ENCODE results near the gene COL13A1. TPM values are rescaled to one million over a fixed set of nuclear protein-coding genes. Genes with fewer than 3 reads are reported as not detected.
A peak's percentile ranks its signal among the peaks of the same experiment; 100 is the strongest.

Gene COL13A1
- total and polyA plus RNA-seq, 5 experiments from 2014 or later = not detected

GRCh38 chr10:69907517-69907916 lies 105.8 kb downstream of the COL13A1 start:
- Mint-ChIP-seq H3K36me3 (no peaks in the 10 kb centered on the region), H3K9me3 (no peaks in the 10 kb centered on the region), H3K4me3 (no peak overlapping the region), H3K4me1 (no peaks in the 10 kb centered on the region), H3K27ac (no peak overlapping the region), H3K27me3 (peaks cover 0 to 8% (median 0%) of the 10 kb centered on the region in 5 donors)
- ATAC-seq (no peak), DNase-seq (no peak)
- POLR2A ChIA-PET = no interaction called here

GRCh38 chr10:69908124-69908523 lies 106.4 kb downstream of the COL13A1 start:
- Mint-ChIP-seq H3K36me3 (no peaks in the 10 kb centered on the region), H3K9me3 (no peaks in the 10 kb centered on the region), H3K27ac (no peak overlapping the region), H3K4me1 (no peaks in the 10 kb centered on the region), H3K27me3 (peaks cover 0 to 8% (median under 1%) of the 10 kb centered on the region in 5 donors), H3K4me3 (no peak overlapping the region)
- no peak for ATAC-seq
- POLR2A ChIA-PET = no interaction called here
- DNase-seq = no peak

DNA sequence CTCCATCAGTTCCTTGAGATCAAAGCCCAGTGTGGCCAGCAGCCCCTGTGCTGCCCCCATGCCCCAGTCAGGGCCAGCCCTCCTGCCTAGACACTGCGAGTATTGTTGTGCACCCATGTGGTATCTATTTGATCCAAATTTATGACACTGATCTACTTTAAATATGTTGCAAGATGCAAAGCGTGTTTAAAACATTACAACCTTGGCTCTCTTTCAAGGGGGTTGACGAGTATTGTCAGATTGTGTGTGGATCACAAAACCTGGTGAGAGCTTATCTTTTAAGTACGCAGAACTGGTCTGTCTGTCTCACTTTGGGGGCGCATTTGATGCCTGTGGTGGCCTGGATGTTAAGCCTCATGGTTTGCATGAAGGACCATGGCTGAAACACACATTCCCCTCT lies 108.9 kb downstream of the COL13A1 start:
- ATAC-seq (no peak), DNase-seq (no peak)
- H3K4me3 Mint-ChIP-seq = no peak overlapping the region
- peaks cover 0 to 20% (median 3%) of the 10 kb centered on the region in 5 donors for H3K27me3 Mint-ChIP-seq
- POLR2A ChIA-PET = no interaction called here
- H3K27ac Mint-ChIP-seq = no peak overlapping the region
- H3K4me1 Mint-ChIP-seq = no peaks in the 10 kb centered on the region
- H3K36me3 Mint-ChIP-seq = no peaks in the 10 kb centered on the region
- H3K9me3 Mint-ChIP-seq = no peaks in the 10 kb centered on the region

DNA sequence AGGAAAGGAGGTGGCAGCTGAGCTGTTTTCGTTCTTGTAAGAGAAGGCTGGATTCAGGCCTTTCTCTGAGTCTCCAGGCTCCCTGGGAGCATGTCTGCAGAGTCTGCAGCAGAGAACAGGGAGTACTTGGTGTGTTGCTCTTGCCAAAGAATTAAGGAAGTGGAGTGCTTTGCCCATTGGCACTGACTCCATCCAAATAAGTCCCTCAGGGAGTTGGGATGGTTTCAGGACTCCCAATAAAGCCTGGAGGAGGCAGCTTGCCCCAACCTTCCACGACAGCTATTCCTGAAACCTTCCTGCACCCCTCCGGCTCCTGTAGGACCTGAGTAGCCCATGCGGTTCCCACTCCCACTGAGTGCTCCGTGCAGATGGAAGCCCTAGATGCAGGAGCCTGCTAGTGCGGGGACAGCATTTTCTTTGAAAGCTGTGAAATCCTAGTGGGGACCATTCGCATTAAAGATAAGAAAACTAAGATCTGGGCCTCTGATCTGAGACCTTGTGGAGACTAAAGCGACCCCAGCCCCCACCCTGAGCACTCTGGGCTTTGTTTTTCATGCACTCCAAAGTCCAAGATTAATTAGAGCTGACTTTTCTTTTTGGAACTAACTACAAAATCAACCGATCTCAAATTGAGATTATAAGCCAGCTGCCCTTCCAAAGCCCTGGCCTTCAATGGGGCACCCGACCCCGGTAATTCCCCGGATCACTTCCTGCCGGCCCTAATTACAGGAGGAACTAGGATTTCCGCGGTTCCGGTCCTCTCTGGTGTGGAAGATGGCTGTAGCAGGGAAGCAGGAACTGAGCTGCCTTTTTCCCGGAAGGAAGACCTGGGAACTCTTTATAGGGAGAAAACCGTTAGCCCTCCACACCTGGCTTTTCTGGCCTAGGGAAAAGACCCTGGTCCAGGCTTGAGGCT lies 110.2 kb downstream of the COL13A1 start:
- Mint-ChIP-seq H3K27me3 (peaks cover 0 to 20% (median 6%) of the 10 kb centered on the region in 5 donors), H3K4me1 (no peaks in the 10 kb centered on the region), H3K36me3 (no peaks in the 10 kb centered on the region), H3K4me3 (no peak overlapping the region), H3K27ac (no peak overlapping the region), H3K9me3 (no peaks in the 10 kb centered on the region)
- no peak for ATAC-seq
- DNase-seq = no peak
- POLR2A ChIA-PET = no interaction called here

GRCh38 chr10:69912589-69912988 lies 110.9 kb downstream of the COL13A1 start:
- DNase-seq = no peak
- Mint-ChIP-seq H3K4me1 (no peaks in the 10 kb centered on the region), H3K27me3 (peaks cover 0 to 20% (median 6%) of the 10 kb centered on the region in 5 donors), H3K27ac (no peak overlapping the region), H3K4me3 (no peak overlapping the region), H3K9me3 (no peaks in the 10 kb centered on the region), H3K36me3 (no peaks in the 10 kb centered on the region)
- ATAC-seq = no peak
- POLR2A ChIA-PET = no interaction called here

DNA sequence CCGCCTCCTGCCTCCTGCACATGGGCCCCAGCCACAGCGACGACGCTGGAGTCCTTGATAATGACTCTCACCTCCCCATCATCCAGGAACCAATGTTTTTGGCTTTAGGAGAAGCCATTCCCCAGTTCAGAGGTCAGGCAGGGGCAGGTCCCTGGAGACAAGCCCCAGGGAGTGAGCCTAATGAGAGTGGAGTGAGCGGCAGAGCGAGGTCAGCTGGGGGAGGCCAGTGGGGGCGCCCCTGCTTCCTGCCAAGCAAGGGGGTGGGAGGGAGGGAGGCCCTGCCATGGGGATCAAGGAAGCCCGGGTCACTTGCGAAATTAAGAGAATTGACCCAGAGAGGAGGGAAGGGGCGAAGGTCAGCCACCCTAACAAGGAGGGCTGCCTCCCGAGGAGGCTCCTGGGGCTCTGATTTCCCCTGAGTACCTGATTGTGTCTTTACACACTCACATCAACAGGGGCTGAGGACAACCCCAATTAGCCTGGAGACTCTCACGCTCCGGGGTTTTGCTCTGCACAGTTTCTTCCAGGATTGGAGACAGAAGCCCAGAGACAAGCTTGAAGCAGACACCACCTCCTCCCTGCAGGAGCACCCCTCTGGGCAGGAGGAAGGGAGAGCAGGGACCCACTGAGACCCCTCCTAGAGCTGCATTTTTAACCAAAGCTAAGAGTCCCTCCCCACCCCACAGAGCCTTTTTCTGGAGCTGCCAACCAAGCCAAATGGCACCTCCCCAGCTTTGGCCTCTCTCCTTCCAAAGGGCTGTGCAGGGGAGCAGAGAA lies 112.1 kb downstream of the COL13A1 start:
- H3K9me3 Mint-ChIP-seq = no peaks in the 10 kb centered on the region
- POLR2A ChIA-PET = no interaction called here
- DNase-seq (no peak), ATAC-seq (no peak)
- H3K36me3 Mint-ChIP-seq = no peaks in the 10 kb centered on the region
- H3K27ac Mint-ChIP-seq = no peak overlapping the region
- H3K27me3 Mint-ChIP-seq = peaks cover 4 to 20% (median 6%) of the 10 kb centered on the region in 5 donors
- H3K4me3 Mint-ChIP-seq = no peak overlapping the region
- no peaks in the 10 kb centered on the region for H3K4me1 Mint-ChIP-seq

GRCh38 chr10:69914398-69915214 lies 112.9 kb downstream of the COL13A1 start:
- no peaks in the 10 kb centered on the region for H3K9me3 Mint-ChIP-seq
- H3K4me3 Mint-ChIP-seq = no peak overlapping the region
- POLR2A ChIA-PET = interaction anchor here (0.6 to 1.0 kb wide), 2 partner anchors 31 to 903 kb away, joined by 3 to 6 read pairs; no protein-coding TSS in a partner anchor
- H3K27me3 Mint-ChIP-seq = peaks cover 4 to 15% (median 9%) of the 10 kb centered on the region in 5 donors
- peak in 9 of 10 donors; percentile 6 to 44 (median 32) for DNase-seq
- no peaks in the 10 kb centered on the region for H3K36me3 Mint-ChIP-seq
- no peaks in the 10 kb centered on the region for H3K4me1 Mint-ChIP-seq
- H3K27ac Mint-ChIP-seq = peak overlapping the region in 1 of 10 donors; percentile 74
- ATAC-seq = peak; percentile 53 to 59

DNA sequence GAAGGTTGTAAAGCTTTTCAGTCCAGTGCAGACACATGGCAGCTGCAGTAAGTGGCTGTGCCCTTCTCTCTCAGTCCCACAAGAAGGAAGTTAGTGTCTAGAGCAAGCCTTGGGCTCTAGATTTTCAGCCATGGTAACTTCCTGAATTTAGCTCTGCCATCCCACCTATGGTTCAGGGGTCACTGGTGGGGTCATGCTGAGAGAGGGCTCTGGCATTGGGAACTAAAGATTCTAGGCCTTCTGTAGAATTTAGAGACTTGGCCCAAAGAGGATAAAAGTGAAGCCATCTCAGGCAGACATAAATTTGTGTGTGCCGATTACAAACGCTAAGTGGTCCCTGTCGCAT lies 113.5 kb downstream of the COL13A1 start:
- H3K9me3 Mint-ChIP-seq = no peaks in the 10 kb centered on the region
- H3K4me3 Mint-ChIP-seq = no peak overlapping the region
- no peaks in the 10 kb centered on the region for H3K4me1 Mint-ChIP-seq
- no peaks in the 10 kb centered on the region for H3K36me3 Mint-ChIP-seq
- peaks cover 4 to 15% (median 11%) of the 10 kb centered on the region in 5 donors for H3K27me3 Mint-ChIP-seq
- POLR2A ChIA-PET = interaction anchor here (0.6 to 1.0 kb wide), 2 partner anchors 31 to 903 kb away, joined by 3 to 6 read pairs; no protein-coding TSS in a partner anchor
- DNase-seq (no peak), ATAC-seq (no peak)
- H3K27ac Mint-ChIP-seq = no peak overlapping the region

DNA sequence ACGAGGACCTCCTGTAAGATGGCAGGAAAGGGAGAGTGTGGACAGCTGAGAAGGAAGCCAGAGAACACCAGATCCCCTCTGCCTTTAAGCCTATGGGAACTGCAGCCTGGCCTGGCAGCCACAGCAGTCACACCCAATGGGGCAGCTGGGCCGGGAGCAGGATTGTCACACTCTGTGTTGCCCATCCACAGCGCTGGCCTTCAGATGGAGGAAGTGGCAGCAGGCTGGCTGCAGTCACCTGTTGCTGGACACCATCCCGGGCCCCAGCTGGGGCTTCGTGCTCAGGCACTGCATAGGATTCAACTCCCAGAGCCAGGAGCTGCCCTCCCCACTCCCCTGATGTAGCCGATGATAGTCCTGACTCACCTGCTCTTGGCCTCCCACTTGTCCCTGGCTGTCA lies 114.4 kb downstream of the COL13A1 start:
- DNase-seq = no peak
- Mint-ChIP-seq H3K4me1 (no peaks in the 10 kb centered on the region), H3K4me3 (no peak overlapping the region), H3K27me3 (peaks cover 4 to 13% (median 11%) of the 10 kb centered on the region in 5 donors), H3K9me3 (no peaks in the 10 kb centered on the region), H3K36me3 (no peaks in the 10 kb centered on the region), H3K27ac (peak overlapping the region in 1 of 10 donors; percentile 27)
- POLR2A ChIA-PET = no interaction called here
- no peak for ATAC-seq

GRCh38 chr10:69918036-69918435 lies 116.3 kb downstream of the COL13A1 start:
- DNase-seq (no peak), ATAC-seq (no peak)
- no peak overlapping the region for H3K27ac Mint-ChIP-seq
- POLR2A ChIA-PET = no interaction called here
- H3K4me3 Mint-ChIP-seq = no peak overlapping the region
- no peaks in the 10 kb centered on the region for H3K4me1 Mint-ChIP-seq
- peaks cover 4 to 15% (median 11%) of the 10 kb centered on the region in 5 donors for H3K27me3 Mint-ChIP-seq
- H3K36me3 Mint-ChIP-seq = no peaks in the 10 kb centered on the region
- H3K9me3 Mint-ChIP-seq = no peaks in the 10 kb centered on the region

DNA sequence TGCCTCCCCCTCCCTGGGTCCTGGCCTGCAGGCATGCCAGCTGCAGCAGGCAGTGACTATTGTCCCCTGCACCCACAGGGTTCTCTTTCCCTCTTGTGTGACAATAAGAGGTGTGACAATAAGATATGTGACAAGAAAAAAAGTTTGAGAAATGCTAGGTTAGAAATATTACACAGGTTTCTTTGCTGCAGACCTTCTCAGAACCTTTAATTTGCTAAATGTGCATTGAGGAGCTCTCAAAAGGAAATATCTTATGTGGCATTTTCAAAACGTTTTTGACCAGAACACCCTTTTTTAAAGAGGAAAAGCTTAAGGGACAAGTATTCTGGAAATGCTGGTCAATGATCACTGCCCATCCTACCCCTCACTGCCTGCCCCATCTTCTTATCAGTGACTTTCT lies 117.5 kb downstream of the COL13A1 start:
- ATAC-seq (no peak), DNase-seq (no peak)
- Mint-ChIP-seq H3K4me1 (no peaks in the 10 kb centered on the region), H3K27me3 (peaks cover 3 to 15% (median 11%) of the 10 kb centered on the region in 5 donors), H3K27ac (no peak overlapping the region), H3K9me3 (no peaks in the 10 kb centered on the region), H3K36me3 (no peaks in the 10 kb centered on the region), H3K4me3 (no peak overlapping the region)
- POLR2A ChIA-PET = no interaction called here

- peaks cover 3 to 13% (median 8%) of the 10 kb centered on the region in 5 donors for H3K27me3 Mint-ChIP-seq
- POLR2A ChIA-PET = no interaction called here
- H3K27ac Mint-ChIP-seq = no peak overlapping the region
- H3K4me3 Mint-ChIP-seq = no peak overlapping the region
- H3K36me3 Mint-ChIP-seq = peaks cover 0 to 4% (median 0%) of the 10 kb centered on the region in 3 donors
- H3K4me1 Mint-ChIP-seq = no peaks in the 10 kb centered on the region
- DNase-seq = no peak
- peaks cover 0 to 4% (median 2%) of the 10 kb centered on the region in 9 donors for H3K9me3 Mint-ChIP-seq
- no peak for ATAC-seq
Measured at GRCh38 chr10:69925111-69925510, 123.4 kb downstream of the COL13A1 start.
